ENCODE results near the gene SLC7A10.
"Not testable (repeated sequence)": the region's sequence is repeated elsewhere in the genome, so short reads cannot be mapped to it uniquely, and the experiment has no call there.

SLC7A10 gene

DNA sequence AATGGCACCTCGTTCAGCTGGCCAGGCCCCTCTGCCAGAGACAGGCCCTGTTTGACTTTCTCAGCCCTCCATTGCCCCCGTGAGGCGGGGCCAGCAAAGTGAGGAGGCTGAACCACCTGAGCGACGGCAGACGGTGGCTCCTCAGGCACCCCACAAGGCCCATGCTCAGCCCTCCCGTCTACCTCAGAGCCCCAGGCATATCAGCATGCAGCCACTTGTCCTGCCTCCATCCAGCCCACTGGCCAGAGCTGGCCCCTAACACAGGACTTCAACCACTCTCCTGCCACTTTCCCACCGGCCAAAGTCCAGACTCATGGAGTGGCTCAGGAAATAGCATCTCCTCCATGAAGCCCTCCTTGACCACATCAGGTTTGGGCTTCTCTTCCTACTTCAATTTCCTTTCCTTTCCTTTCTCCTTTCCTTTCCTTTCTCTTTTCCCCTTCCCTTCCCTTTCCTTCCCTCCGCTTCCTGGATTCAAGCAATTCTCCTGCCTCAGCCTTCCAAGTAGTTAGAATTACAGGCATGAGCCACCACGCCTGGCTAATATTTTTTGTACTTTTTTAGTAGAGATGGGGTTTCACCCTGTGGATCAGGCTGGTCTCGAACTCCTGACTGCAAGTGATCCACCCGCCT is 9.3 kb downstream of the SLC7A10 start:
- DNase-seq (ENCODE audit: low read depth in 2 of 2): no peak

GRCh38 chr19:33215438-33216197 is 10.0 kb downstream of the SLC7A10 start:
- no peak for DNase-seq (ENCODE audit: low read depth in 2 of 2)

DNA sequence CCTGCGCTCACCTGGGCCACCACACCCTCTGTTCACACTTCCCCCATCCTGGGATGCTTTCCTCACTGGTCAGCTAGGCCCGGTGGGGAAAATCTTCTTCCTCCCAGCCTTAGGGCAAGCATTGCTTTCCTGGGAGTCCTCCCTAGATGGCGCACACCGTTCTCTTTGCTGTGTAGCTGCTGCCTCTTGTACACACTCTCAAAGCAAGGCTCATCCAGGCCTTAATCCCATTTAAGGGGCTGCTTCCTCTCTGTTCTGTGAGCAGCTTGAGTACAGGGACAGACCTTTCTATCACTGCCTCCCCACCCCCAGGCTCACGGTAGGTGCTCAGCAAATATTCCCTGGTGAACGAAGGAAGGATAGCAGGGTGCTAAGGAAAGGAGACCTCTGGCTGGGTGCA is 11.1 kb downstream of the SLC7A10 start:
- no peak for DNase-seq (ENCODE audit: low read depth in 2 of 2)

- no peak for DNase-seq (ENCODE audit: low read depth in 2 of 2)
Observed at GRCh38 chr19:33212436-33213172, 13.0 kb downstream of the SLC7A10 start.

DNA sequence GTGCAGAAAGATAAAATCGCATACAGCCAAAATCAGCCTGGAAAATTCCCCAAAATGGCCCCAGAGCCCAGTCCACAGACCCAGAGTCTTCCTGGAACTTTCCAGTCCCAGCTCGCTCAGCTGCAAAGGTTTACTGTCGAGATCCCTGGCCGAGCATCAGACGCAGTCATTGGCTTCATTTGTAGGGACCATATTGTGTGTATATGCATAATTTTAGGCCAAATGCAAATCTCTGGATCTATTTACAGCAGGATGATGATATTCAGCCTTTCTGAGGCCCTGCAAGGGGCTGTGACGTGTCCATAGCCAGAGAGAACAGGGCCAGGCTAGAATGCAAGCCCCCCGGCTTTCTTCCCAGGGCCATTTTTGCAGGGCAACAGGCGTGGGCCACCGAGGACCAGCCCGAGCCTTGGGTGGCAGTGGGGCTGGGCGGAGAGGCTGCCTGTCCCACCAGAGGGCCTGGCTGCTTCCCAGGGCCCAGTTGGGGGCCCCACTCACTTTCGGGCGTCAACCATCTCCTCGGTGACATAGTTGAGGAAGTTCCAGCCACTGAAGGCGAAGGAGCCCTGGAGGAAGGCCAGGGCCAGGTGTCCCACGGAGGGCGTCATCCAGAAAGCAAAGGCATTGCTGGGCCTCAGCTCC is 13.7 kb downstream of the SLC7A10 start:
- no peak for DNase-seq (ENCODE audit: low read depth in 2 of 2)

DNA sequence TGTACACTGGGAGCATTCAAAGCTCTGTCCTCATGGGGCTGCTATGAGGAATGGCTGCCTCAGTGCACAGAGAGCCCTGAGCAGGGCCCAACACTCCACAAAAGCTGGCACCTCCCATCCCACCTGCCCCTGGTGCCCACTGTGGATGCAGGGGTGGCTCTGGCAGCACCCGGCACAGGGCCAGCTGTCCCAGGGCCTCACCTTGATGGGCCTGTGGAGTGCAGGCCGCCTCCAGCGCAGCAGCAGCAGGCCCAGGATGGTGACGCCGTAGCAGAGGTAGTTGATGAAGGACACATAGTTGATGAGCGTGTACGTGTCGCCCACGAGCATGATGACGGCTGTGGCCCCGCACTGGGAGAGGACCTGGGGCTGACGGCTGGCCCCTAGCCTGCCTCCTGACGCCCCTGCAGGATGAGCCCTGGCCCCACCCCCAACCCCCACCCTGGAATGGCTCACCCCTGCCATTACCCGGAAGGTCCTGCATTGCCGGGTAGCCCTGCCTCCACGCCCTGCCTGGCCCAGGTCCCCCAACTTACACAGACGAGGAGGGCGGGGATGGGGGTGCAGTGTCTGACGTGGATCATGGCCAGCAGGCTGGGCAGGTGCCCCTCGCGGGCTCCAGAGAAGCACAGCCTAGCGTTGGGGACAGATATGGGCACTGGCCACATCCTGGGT is 15.2 kb downstream of the SLC7A10 start:
- no peak for DNase-seq (ENCODE audit: low read depth in 2 of 2)

DNA sequence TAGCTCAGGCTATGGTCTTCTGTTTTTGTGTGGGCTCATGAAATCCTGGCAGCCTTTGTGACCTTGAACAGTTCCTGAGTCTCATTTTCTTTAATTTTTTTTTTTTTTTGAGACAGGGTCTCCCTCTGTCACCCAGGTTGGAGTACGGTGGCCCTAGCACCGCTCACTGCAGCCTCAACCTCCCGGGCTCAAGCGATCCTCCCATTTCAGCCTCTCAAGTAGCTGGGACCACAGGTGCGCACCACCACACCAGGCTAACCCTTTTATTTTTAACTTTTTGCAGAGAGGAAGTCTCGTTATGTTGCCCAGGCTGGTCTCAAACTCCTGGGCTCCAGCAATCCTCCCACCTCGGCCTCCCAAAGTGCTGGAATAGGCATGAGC is 15.8 kb downstream of the SLC7A10 start:
- not testable (repeated sequence) for DNase-seq (ENCODE audit: low read depth in 2 of 2)

DNA sequence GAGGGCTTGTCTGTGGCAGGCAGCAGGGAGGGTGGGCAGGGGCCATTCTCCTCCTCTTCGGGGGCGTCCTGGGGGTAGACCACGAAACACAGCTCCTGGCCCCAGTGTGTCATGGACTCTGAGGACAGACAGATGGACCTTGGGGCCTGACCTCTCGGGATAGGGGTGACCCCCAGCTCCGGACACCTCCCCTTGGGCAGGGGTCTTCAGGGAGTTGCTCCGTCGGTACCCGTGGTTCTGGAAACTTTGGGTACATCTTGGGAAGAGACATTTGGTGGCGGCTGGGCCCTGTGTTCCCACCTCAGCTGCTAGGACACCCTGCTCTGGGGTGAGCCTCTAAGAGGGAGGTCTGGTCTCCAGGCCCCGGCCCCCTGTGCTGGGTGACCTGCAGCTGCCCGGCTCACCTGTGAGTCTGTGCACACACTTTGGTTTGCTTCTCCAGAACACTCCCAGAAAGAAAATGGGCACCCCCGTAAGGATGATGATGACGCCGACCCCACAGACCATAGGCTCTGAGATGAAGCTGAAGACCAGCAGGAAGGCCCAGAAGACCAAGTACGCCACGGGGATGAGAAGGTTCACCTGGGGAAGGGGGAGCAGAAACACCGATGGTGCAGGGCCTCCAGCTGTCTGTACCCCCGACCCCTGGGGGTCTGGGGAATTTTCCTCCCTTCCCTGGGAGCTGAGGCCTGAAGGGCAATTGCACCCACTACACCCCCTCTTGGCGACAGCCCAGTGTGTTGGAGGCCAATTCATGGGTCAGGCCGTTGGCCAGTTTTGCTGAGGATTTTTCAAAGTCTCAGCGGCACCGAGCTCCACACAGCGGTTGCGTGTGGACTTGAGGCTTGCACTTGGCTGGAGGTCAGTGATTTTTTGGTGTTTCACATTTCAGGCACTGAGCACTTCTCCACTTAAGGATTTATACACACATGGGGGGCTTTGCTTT is 16.5 kb downstream of the SLC7A10 start:
- no peak for DNase-seq (ENCODE audit: low read depth in 2 of 2)

GRCh38 chr19:33208371-33208895 is 17.2 kb downstream of the SLC7A10 start:
- DNase-seq (ENCODE audit: low read depth in 2 of 2): no peak

DNA sequence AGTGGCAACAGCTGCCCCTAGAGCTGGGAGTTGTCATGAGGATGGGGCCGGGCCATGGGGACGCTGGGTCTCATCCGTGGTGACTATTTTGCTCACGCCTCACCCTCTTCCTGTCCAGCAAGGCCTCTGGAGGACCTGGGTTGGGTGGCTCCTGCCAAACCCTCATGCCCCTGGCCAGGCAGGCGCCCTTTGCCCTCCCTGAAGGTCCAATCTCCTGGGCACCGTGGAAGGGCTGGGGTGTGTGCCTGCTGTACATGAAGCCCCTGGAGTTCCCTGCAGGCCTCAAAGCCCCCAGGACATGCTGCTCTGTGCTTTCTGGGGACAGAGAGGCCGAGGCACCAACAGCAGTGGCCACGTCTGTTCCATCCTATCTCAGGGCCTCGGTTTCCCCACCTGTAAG is 17.7 kb downstream of the SLC7A10 start:
- no peak for DNase-seq (ENCODE audit: low read depth in 2 of 2)

DNA sequence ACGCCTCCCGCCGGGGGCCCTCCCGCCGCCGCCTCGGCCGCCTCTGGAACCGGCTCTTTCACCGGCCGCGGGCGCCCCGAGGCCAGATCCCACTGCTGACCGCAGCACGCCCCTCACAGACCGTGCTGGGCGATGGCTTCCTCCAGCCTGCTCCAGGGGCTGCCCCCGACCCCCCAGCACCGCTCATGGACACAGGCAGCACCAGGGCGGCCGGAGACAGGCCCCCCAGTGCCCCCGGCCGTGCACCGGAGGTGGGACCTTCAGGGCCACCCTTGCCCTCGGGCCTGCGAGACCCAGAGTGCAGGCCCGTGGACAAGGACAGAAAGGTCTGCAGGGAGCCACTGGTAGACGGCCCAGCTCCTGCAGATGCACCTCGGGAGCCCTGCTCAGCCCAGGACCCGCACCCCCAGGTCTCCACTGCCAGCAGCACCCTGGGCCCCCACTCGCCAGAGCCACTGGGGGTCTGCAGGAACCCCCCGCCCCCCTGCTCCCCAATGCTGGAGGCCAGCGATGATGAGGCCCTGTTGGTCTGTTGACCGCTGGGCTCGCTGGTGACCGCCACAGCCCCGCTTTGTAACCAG is 18.5 kb downstream of the SLC7A10 start:
- no peak for DNase-seq (ENCODE audit: low read depth in 2 of 2)

DNA sequence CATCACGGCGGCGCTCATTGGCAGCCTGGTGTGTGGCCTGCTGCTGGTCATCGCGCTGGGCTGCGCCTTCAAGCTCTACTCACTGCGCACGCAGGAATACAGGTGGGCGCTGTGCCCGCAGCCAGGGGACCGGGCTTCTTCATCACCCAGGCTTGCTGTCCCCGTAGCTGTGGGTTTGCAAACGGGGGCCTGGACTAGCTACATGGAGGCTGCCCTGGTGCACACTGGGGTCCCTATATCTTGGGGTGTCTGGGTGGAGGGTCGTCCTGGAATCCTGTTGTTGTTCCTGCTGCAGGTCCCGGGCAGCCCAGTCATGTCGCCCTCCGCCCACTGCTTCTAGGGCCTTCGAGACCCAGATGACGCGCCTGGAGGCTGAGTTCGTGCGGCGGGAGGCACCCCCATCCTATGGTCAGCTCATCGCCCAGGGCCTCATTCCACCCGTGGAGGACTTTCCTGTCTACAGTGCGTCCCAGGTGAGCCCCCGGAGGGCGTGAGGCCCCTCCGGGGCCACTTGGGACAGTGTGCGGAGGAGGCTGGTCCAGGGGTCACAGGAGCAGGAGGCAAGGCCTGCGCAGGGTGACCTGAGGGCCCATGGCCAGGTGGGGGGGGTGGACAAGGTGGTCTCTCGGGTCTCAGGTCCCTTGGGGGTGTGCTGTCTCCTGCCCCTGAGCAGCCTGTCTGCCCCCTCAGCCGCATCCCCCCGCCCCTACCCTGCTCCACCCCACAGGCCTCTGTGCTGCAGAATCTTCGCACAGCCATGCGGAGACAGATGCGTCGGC is 19.2 kb downstream of the SLC7A10 start:
- DNase-seq (ENCODE audit: low read depth in 2 of 2): no peak

DNA sequence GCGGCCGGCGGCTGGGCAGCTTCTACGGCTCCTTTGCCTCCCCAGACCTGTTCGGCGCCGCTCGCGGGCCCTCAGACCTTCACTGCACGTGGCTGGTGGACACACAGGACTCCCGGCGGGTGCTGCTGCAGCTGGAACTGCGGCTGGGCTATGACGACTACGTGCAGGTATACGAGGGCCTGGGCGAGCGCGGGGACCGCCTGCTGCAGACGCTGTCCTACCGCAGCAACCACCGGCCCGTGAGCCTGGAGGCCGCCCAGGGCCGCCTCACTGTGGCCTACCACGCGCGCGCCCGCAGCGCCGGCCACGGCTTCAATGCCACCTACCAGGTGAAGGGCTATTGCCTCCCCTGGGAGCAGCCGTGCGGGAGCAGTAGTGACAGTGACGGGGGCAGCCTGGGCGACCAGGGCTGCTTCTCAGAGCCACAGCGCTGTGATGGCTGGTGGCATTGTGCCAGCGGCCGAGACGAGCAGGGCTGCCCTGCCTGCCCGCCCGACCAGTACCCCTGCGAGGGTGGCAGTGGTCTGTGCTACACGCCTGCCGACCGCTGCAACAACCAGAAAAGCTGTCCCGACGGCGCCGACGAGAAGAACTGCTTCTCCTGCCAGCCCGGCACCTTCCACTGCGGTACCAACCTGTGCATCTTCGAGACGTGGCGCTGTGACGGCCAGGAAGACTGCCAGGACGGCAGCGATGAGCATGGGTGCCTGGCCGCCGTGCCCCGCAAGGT is 20.0 kb downstream of the SLC7A10 start:
- no peak for DNase-seq (ENCODE audit: low read depth in 2 of 2)

- no peak for DNase-seq (ENCODE audit: low read depth in 2 of 2)
Observed at GRCh38 chr19:33205110-33205509, 20.5 kb downstream of the SLC7A10 start.

GRCh38 chr19:33204136-33204973 is 21.3 kb downstream of the SLC7A10 start:
- DNase-seq (ENCODE audit: low read depth in 2 of 2): no peak

- no peak for DNase-seq (ENCODE audit: low read depth in 2 of 2)
Observed at GRCh38 chr19:33203529-33203928, 22.1 kb downstream of the SLC7A10 start.
